GM18517 (cell line): ENCODE results near the gene RERE.
A peak's percentile ranks its signal among the peaks of the same experiment; 100 is the strongest.

Experiments
- ATAC-seq: cut with Tn5 transposase; IDR thresholded peaks from one replicate; pipeline ENCODE4 v1.9.1; 2021; ENCODE audit warnings: mild to moderate bottlenecking, moderate library complexity; ENCODE audit not compliant: unreplicated experiment

The RERE gene

DNA sequence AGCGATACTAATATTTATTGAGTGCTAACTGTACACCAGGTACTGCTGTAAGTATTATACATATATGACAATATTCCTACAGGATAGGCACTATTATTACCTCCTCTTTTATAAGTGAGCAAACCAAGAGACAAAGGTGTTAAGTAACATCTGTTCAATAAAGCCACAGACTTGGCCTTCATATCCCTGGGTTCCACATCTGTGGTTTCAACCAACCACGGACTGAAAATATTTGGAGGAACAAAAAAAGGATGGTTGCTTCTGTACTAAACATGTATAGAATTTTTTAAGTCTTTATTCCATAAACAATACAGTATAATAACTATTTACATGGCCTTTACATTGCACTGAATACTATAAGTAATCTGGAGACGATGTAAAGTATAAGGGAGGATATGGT lies 95.1 kb downstream of the RERE start:
- no peak for ATAC-seq

DNA sequence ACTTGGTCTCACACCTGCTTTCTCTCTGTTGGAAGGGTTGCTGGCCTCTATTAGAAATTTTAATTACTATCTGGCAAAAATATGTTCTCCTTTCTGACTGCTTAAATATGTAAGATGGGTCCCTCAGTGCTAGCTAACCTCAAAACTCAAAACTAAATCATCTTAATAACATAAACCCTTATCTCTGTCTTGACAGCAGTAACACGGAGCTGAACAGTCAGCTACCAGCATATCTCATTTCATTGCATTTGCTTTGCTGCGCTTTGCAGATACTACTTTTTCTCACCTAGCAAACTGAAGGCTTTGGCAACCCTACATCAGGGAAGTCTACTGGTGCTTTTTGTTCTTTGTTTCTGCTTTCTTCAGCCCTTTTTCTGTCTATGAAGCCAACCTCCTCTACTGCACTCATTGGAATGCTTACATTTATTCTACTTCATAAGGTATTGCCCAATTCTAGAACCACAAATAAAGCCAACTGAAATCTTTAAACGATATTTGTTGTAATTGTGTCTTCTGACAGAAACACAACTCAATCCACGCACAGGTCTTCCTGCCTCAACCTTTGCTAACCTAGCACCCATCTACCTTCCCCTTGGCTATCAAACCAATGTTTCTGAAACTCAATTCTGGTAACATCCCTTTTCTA lies 95.6 kb downstream of the RERE start:
- ATAC-seq = no peak

DNA sequence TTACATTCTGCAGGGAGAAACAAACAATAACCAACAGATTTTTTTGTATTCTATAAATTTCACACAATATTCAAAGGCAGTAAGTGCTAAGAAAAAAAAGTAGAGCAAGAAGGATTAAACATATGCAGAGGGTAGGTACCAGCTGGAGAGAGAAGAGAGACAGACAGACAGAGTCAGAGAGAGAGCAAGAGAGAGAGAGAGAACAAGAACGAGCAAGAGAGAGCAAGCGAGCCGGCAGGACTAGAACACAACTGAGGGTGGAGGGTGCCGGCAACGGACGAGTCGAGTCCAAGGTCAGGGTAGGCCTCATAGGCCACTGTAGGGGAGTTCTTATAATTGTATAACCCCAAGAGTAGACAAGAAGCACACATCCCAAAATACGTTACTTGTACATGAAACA lies 97.1 kb downstream of the RERE start:
- no peak for ATAC-seq

DNA sequence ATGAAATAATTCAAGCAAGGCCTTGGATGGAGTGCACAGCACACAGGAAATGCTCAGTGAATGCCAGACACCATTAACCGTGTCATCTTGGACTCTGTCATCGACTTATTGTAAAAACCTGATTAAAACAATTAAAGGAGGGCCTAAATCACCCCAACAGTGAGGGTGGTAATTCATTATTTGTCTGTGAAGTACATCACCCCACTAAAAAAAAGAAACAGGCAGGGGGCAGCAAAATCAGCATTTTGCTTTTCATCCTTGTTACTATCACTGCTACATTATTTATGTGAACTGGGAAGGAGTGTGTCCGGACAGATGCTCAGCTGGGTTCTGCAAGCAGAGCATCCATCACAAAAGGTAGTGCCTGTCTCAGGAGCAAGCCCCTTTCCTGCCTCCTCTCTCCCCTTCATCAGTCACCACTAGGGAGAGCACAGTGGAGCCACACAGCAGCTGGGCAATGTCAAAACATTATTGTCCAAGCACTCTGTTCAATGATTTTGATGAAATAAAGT lies 98.5 kb downstream of the RERE start:
- ATAC-seq = no peak

DNA sequence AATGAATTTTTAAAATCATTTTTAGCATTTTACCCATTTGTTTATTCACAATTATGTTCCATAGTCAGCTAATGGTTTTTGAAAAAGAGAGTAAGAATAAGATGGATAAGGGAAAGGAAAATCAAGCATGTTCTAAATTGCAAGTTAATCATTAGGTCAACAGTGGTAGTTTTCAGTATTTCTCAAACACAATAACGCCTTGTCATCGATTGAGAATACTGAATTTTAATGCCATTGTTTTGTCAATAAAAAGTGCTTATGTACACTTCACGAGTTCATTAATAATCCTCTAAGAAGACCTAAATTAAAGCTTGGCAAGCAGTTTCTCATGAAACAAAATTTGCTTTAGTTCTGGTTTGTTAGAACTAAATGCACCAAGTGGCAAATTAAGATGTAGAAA lies 100.3 kb downstream of the RERE start:
- ATAC-seq = no peak

DNA sequence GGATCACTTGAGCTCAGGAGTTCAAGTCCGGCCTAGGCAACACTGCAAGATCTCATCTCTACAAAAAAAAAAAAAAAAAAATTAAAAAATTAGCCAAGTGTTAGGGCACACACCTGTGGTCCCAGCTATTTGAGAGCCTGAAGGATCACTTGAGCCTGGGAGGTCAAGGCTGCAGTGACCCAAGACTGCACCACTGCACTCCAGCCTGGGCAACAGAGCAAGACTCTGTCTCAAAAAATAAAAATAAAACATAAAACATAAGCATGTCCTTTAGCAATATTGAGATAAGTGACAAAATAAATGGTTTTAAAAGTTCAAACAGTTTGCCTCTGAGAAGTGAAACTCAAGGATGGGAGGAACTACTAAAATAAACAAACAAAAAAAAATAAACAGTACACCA lies 101.2 kb downstream of the RERE start:
- ATAC-seq = no peak

DNA sequence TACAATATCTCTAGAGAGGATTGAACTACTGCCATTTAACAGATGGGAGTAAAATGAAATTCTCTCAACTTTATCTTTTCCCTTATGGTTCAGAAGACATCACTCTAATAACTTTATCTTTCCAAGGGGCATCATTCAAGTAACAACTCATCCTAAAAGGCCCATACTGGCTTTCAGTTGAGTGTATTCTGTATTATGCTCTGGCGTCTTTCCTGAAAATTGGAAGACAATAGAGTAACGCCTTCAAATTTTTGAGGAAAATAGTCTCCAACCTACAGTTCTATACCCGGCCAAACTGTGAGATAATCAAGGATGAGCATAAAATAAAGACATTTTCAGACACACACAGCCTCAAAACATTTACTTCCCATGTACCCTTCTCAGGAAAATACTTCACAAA lies 103.3 kb downstream of the RERE start:
- ATAC-seq = no peak

DNA sequence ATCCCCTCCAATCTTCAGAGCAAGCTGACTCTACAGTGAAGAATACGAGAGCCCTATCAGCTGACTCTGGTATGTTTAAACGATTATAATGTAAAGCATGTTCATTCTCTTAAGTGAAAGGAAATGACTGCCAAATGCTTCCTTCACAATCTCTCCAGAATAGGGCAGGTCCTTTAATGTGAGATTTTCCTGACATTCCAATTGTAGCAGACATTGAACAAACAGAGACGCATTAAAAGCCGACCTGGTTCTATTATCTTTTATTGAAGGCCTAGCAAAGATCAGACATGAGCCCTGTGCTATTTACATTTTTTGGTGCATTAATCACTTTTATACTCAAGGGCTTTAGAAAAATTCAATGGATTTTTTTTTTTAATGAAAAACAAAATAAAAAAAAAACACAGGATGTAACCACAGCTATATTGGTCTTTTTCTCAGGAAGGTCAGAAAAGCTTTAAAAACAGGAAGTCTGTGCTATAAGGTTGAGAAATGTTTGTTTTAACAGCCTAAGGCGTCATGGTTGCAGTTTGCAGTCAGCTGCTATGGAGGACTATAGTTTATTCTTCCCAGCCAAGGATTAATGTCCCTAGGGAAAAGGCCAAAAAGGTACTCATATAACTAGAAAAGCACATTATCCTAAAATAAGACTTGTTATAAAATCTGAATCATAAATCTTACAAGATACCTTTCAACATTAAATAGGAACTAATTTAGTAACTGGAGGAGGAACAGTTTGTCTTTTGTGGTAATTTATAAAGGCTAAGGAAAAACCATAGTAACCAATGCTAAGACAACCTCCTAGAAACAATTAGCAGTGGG lies 104.8 kb downstream of the RERE start:
- no peak for ATAC-seq

DNA sequence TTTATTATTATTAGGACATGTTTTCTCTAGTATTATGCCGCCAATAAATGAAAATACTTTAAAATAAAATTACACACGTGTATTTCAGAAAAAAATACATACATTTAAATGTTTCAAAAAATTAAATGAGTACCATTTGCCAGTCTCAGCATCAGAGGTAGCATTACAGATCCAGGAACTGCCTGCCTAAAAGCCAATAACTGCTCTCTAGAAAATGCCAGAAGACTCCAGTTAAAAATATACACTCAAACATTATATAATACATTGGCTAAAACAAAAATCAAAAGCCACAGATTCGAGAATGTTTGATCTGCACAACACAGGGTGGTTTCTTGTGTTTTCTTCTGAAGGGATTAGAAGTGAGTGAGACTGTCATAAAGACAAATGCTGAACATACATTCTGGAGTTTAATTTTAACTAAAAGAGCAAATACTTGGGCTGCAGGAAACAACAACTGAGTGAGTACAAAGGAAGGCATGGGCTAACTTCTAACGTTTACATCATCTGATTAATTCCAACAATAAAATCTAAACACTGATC lies 105.5 kb downstream of the RERE start:
- no peak for ATAC-seq

DNA sequence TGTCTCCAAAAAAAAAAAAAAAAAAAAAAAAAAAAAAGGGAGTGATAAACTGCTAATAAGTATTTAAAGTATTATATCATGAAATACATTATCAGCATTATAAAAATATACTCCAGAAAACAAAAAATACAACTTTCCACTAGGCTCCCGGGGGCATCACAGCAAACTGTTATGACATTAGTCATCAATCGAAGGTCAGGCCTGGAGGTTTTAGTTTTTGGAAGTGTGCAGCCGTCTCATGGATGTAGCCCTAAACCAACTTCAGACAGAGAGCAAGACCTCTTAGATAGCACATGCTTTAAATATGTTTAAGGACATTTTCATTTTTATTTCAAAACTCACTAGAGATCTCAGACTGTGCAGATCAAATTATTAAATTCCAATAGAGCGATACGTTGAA lies 106.3 kb downstream of the RERE start:
- no peak for ATAC-seq

DNA sequence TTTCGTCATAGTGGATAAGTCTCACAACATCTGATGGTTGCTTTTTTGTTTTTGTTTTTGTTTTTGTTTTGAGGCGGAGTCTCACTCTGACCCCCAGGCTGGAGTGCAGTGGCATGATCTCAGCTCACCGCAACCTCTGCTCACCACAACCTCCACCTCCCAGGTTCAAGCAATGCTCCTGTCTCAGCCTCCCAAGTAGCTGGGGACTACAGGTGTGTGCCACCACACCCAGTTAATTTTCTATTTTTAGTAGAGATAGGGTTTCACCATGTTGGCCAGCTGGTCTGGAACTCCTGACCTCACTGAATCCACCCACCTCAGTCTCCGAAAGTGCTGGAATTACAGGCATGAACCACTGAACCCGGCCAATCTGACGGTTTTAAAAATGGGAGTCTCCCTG lies 109.2 kb downstream of the RERE start:
- ATAC-seq = no peak

DNA sequence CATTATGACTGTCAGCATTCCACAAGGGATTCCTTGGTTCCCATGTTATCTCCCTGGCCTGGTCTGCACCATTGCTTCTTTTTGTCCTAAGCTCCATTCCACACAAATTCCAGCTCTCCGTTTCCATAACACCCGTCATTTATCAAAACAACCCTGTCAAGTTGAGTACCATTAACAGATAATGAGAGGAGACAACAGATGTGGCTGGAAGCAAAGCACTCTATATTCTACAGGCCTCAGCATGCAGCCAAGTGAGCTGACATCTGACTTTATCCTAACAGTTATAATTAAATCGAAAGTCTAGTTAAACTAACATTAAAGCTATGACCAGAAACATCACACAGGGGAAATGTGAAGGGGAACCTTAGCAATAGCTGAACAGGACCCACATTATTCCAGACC lies 110.4 kb downstream of the RERE start:
- ATAC-seq = no peak

DNA sequence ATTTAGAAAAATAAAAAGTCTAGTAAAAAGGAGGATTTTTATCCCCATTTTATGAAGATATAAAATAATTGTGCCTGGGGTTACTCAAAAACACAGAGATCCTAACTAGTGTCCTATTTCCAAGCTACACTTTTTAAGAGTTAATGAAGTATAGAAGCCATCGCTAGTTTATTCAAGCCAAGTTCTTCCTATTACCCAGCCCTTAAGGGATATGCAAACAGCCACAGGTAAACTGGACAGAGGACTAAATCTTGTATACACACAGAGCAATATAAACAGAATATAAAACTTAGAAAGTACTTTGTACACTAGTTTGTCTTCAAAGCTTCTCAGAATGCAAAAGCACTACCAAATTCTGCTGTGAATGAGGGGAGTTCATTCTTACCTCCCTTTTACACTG lies 111.1 kb downstream of the RERE start:
- ATAC-seq = no peak

DNA sequence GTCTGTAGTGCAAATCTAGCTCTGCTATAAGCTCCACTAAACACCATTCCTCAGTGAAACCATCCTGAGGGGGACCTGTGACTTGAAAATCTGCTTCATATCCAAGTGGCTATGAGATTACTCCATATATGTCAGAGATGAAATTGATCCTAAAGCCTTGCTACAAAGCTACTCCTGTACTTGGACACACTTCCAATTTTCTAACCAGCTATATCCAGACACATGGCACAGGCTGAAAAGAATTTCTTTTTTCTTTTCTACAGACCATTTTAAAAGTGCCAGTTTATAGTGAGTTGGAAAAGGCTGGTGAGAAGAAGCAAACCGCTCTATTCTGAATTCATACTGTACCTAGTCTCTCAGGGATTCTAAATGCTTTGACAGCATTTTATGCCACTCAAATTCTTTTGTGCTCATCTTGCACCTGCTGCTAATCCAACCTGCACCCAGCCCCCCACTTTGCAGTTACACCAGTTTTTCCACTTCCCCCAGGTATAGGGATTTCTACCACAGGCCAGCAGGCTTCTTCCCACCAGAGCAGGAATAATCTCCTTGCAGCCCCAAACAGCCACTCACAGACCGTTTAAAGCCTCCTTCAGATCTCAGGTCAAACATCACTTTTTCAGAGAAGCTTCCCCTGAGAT lies 112.5 kb downstream of the RERE start:
- ATAC-seq = no peak

DNA sequence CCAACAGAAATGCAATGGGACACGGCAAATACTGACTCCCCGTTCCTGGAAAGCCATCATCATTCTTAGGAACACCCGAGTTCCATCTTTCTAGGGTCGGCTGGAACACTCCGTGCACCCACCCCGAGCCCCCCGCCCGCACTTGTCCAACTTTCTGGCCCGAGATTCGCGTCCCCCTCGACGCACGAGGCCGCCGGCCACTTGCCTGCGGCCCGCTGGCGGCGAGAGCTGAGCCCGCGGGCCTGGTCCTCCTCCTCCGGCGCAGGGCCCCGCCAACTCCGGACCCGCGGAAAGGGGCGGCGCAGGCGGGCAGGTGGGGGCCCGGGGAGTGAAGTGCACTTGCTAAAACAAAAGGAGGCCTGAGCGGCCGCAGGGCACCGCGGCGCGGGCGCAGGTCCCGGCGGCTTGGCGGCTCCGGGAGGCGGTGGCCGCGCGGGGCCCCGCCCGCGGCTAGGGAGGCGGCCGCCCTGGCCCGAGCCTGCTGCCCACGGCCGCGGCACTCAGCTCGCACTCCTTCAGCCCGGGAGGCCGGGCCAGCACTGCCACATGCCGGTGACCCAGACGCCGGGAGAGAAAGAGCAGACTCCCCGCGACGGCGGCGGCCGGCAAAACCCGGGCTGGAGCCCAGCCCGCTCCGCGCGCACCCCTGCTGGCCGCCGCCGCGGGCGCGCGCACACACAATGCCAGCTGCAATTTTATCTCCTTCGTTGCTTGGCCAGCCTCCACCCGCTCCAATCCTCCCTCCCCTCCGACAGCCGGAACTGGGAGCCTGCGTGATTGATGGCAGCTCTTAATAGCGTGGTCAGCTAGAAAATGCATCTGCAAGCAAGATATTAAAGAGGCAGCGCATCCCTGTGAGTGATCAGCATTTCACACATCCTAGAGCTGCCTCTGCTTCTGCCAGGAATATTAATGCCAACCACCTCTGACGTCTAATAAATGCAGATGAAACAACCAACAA lies 114.3 kb downstream of the RERE start:
- peak; percentile 58 for ATAC-seq

DNA sequence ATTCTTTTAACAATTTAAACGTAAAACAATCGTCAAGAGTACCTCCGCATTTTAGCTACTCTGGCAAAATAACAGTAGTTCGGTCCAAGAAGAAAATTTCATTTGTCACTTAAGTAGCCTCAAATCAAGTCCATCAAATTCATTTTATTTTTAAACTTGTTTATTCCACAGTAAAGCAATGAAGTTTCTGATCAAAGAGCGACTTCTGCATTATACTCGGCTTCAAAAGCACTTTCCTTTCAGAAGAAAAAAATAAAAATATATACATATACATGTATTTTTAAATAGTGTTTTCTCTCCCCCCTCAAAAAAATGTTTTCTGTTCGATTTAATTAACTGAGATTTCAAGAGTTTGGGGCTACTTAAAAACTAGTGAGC lies 115.0 kb downstream of the RERE start:
- ATAC-seq = no peak

DNA sequence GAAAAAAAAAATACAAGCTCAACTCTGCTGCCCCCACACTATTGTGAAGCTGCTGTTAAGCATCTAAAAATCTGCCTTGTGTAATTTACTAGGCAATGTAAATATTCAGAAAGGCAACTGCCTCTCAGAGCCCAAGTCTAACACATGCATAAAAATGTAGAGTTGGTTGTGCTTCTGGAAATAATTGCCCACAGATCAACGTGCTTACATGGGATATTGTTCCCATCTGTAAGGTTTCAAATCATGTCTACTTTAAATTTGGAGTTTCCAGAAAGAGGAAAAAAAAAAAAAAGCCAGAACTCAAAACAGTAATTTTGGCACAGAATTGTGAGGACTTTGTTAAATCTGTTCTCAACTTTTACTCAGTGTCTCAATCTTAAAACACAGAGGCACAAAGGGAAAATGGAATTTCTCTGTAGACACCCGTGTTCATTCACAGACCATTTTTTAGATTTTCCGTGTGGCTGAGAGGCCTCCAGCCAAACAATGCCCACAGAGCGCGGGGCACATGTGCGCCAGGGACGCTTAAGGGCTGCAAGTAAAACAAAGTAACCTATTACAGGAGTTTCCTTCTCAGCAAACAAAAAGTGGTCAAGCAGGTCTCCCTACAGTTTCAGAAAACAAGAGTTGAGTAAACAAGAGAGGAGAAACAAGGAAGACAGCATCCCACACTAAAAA lies 115.5 kb downstream of the RERE start:
- no peak for ATAC-seq

DNA sequence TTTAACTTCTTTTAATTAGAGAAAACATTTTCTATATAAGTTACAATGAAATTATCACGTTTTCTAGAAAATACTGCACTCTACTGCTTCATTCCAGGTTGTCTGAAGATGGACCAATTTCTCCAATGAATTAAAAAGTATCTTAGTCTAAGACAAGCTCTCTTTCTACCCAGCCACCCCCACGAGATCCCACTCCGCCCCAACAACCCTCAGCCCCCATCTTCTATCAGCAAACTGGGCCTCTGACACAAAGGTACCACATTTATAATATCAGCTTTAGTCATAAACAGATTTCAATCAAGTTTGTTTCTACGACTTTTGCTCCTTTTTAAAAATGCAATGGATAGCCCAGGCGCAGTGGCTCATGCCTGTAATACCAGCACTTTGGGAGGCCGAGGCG lies 117.8 kb downstream of the RERE start:
- ATAC-seq = no peak

DNA sequence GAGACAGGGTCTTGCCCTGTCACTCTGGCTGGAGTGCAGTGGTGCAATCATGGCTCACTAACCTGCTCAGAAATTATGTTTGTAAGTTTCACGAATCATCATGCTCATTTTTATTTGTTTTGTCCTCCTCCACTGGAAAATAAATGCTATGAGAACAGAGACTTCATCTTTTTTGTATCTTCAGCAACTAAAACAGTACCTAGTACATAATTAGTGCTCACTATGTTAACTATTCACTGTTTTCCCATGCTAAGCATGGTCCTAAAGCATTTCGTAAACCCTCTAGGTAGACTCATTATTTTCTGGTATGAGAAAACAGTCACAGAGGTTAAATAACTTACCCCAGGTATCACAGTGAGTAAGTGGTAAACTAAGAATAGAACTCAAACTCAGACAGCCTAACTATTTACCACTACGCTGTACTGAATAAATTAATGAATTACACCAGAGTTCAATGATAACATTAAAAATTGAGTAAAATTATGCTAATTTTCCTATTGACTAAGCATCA lies 118.4 kb downstream of the RERE start:
- no peak for ATAC-seq
